Measurements from ENCODE around the gene KRT12.
"Not testable (repeated sequence)": the region's sequence is repeated elsewhere in the genome, so short reads cannot be mapped to it uniquely, and the experiment has no call there.

The KRT12 gene

GRCh38 chr17:40862985-40863733, 3.9 kb downstream of the KRT12 start:
- Histone ChIP-seq H3K79me2 (ENCODE audit: control insufficient read depth, insufficient read depth, low read length, unreplicated experiment) (no peaks in the 10 kb centered on the region), H2AFZ (ENCODE audit: low read length, unreplicated experiment) (no peak overlapping the region), H3K27ac (ENCODE audit: low read depth, low read length) (no peak overlapping the region), H3K4me1 (ENCODE audit: control insufficient read depth, insufficient read depth, low read length, unreplicated experiment) (peaks cover 8% of the 10 kb centered on the region), H3K4me3 (ENCODE audit: low read depth, low read length) (no peak overlapping the region), H3K36me3 (ENCODE audit: insufficient read depth, low read length) (no peaks in the 10 kb centered on the region), H3K27me3 (ENCODE audit: insufficient read depth, low read length) (no peaks in the 10 kb centered on the region)

- Histone ChIP-seq H3K4me3 (ENCODE audit: low read depth, low read length) (no peak overlapping the region), H3K79me2 (ENCODE audit: control insufficient read depth, insufficient read depth, low read length, unreplicated experiment) (no peaks in the 10 kb centered on the region), H3K27me3 (ENCODE audit: insufficient read depth, low read length) (no peaks in the 10 kb centered on the region), H3K27ac (ENCODE audit: low read depth, low read length) (no peak overlapping the region), H3K4me1 (ENCODE audit: control insufficient read depth, insufficient read depth, low read length, unreplicated experiment) (peaks cover 12% of the 10 kb centered on the region), H3K36me3 (ENCODE audit: insufficient read depth, low read length) (no peaks in the 10 kb centered on the region), H2AFZ (ENCODE audit: low read length, unreplicated experiment) (no peak overlapping the region)
Observed at GRCh38 chr17:40859536-40859935, 7.5 kb downstream of the KRT12 start.

GRCh38 chr17:40858667-40859066, 8.4 kb downstream of the KRT12 start:
- not testable (repeated sequence) for H3K4me3 ChIP-seq (ENCODE audit: low read depth, low read length); H3K36me3 ChIP-seq (ENCODE audit: insufficient read depth, low read length); H3K27ac ChIP-seq (ENCODE audit: low read depth, low read length); H2AFZ ChIP-seq (ENCODE audit: low read length, unreplicated experiment); H3K79me2 ChIP-seq (ENCODE audit: control insufficient read depth, insufficient read depth, low read length, unreplicated experiment); H3K27me3 ChIP-seq (ENCODE audit: insufficient read depth, low read length)
- H3K4me1 ChIP-seq (ENCODE audit: control insufficient read depth, insufficient read depth, low read length, unreplicated experiment): peaks cover 18% of the 10 kb centered on the region

GRCh38 chr17:40857535-40857934, 9.5 kb downstream of the KRT12 start:
- H3K27me3 ChIP-seq (ENCODE audit: insufficient read depth, low read length): no peaks in the 10 kb centered on the region
- H3K27ac ChIP-seq (ENCODE audit: low read depth, low read length): no peak overlapping the region
- H3K79me2 ChIP-seq (ENCODE audit: control insufficient read depth, insufficient read depth, low read length, unreplicated experiment): no peaks in the 10 kb centered on the region
- no peak overlapping the region for H2AFZ ChIP-seq (ENCODE audit: low read length, unreplicated experiment)
- no peaks in the 10 kb centered on the region for H3K36me3 ChIP-seq (ENCODE audit: insufficient read depth, low read length)
- peaks cover 26% of the 10 kb centered on the region for H3K4me1 ChIP-seq (ENCODE audit: control insufficient read depth, insufficient read depth, low read length, unreplicated experiment)
- H3K4me3 ChIP-seq (ENCODE audit: low read depth, low read length): no peak overlapping the region

GRCh38 chr17:40854175-40854814, 12.7 kb downstream of the KRT12 start:
- H3K4me3 ChIP-seq (ENCODE audit: low read depth, low read length): 0 out of 2 replicates have a peak overlapping the region, but pooled peaks have one; percentile 28
- H3K27ac ChIP-seq (ENCODE audit: low read depth, low read length): peak overlapping the region; percentile 66
- H3K4me1 ChIP-seq (ENCODE audit: control insufficient read depth, insufficient read depth, low read length, unreplicated experiment): peaks cover 44% of the 10 kb centered on the region
- no peaks in the 10 kb centered on the region for H3K27me3 ChIP-seq (ENCODE audit: insufficient read depth, low read length)
- no peaks in the 10 kb centered on the region for H3K79me2 ChIP-seq (ENCODE audit: control insufficient read depth, insufficient read depth, low read length, unreplicated experiment)
- peak overlapping the region; percentile 11 for H2AFZ ChIP-seq (ENCODE audit: low read length, unreplicated experiment)
- H3K36me3 ChIP-seq (ENCODE audit: insufficient read depth, low read length): no peaks in the 10 kb centered on the region

- H3K4me3 ChIP-seq (ENCODE audit: low read depth, low read length): no peak overlapping the region
- peaks cover 39% of the 10 kb centered on the region for H3K4me1 ChIP-seq (ENCODE audit: control insufficient read depth, insufficient read depth, low read length, unreplicated experiment)
- H3K79me2 ChIP-seq (ENCODE audit: control insufficient read depth, insufficient read depth, low read length, unreplicated experiment): no peaks in the 10 kb centered on the region
- H3K27me3 ChIP-seq (ENCODE audit: insufficient read depth, low read length): no peaks in the 10 kb centered on the region
- no peak overlapping the region for H2AFZ ChIP-seq (ENCODE audit: low read length, unreplicated experiment)
- no peaks in the 10 kb centered on the region for H3K36me3 ChIP-seq (ENCODE audit: insufficient read depth, low read length)
- H3K27ac ChIP-seq (ENCODE audit: low read depth, low read length): no peak overlapping the region
Observed at GRCh38 chr17:40852364-40852763, 14.7 kb downstream of the KRT12 start.

- Histone ChIP-seq H3K36me3 (ENCODE audit: insufficient read depth, low read length) (no peaks in the 10 kb centered on the region), H3K27me3 (ENCODE audit: insufficient read depth, low read length) (no peaks in the 10 kb centered on the region), H3K27ac (ENCODE audit: low read depth, low read length) (peak overlapping the region; percentile 68), H3K79me2 (ENCODE audit: control insufficient read depth, insufficient read depth, low read length, unreplicated experiment) (no peaks in the 10 kb centered on the region), H3K4me3 (ENCODE audit: low read depth, low read length) (no peak overlapping the region), H2AFZ (ENCODE audit: low read length, unreplicated experiment) (no peak overlapping the region), H3K4me1 (ENCODE audit: control insufficient read depth, insufficient read depth, low read length, unreplicated experiment) (peaks cover 36% of the 10 kb centered on the region)
Observed at GRCh38 chr17:40850293-40850972, 16.6 kb downstream of the KRT12 start.

GRCh38 chr17:40849723-40850122, 17.3 kb downstream of the KRT12 start:
- Histone ChIP-seq H3K4me1 (ENCODE audit: control insufficient read depth, insufficient read depth, low read length, unreplicated experiment) (peaks cover 35% of the 10 kb centered on the region), H3K4me3 (ENCODE audit: low read depth, low read length) (no peak overlapping the region), H3K27me3 (ENCODE audit: insufficient read depth, low read length) (no peaks in the 10 kb centered on the region), H3K27ac (ENCODE audit: low read depth, low read length) (peak overlapping the region; percentile 68), H3K79me2 (ENCODE audit: control insufficient read depth, insufficient read depth, low read length, unreplicated experiment) (no peaks in the 10 kb centered on the region), H2AFZ (ENCODE audit: low read length, unreplicated experiment) (peak overlapping the region; percentile 43), H3K36me3 (ENCODE audit: insufficient read depth, low read length) (no peaks in the 10 kb centered on the region)

- H3K4me3 ChIP-seq (ENCODE audit: low read depth, low read length): no peak overlapping the region
- peaks cover 27% of the 10 kb centered on the region for H3K4me1 ChIP-seq (ENCODE audit: control insufficient read depth, insufficient read depth, low read length, unreplicated experiment)
- H3K79me2 ChIP-seq (ENCODE audit: control insufficient read depth, insufficient read depth, low read length, unreplicated experiment): no peaks in the 10 kb centered on the region
- no peaks in the 10 kb centered on the region for H3K36me3 ChIP-seq (ENCODE audit: insufficient read depth, low read length)
- no peaks in the 10 kb centered on the region for H3K27me3 ChIP-seq (ENCODE audit: insufficient read depth, low read length)
- no peak overlapping the region for H3K27ac ChIP-seq (ENCODE audit: low read depth, low read length)
- H2AFZ ChIP-seq (ENCODE audit: low read length, unreplicated experiment): no peak overlapping the region
Observed at GRCh38 chr17:40848583-40849235, 18.3 kb downstream of the KRT12 start.

GRCh38 chr17:40846515-40847144, 20.4 kb downstream of the KRT12 start:
- no peak overlapping the region for H2AFZ ChIP-seq (ENCODE audit: low read length, unreplicated experiment)
- H3K36me3 ChIP-seq (ENCODE audit: insufficient read depth, low read length): no peaks in the 10 kb centered on the region
- H3K79me2 ChIP-seq (ENCODE audit: control insufficient read depth, insufficient read depth, low read length, unreplicated experiment): no peaks in the 10 kb centered on the region
- H3K27me3 ChIP-seq (ENCODE audit: insufficient read depth, low read length): no peaks in the 10 kb centered on the region
- no peak overlapping the region for H3K27ac ChIP-seq (ENCODE audit: low read depth, low read length)
- no peak overlapping the region for H3K4me3 ChIP-seq (ENCODE audit: low read depth, low read length)
- H3K4me1 ChIP-seq (ENCODE audit: control insufficient read depth, insufficient read depth, low read length, unreplicated experiment): peaks cover 19% of the 10 kb centered on the region
